NCI-H460 (cell line): ENCODE measurements around the gene NPHP4. TPM values are rescaled to one million over a fixed set of nuclear protein-coding genes. Genes with fewer than 3 reads are reported as not detected.
"Not testable (repeated sequence)": the region's sequence is repeated elsewhere in the genome, so short reads cannot be mapped to it uniquely, and the experiment has no call there.

Source experiments
- DNase-seq: peaks from one replicate; pipeline ENCODE4 v3.0.0-alpha.2; 2016; ENCODE audit warnings: low read depth; ENCODE audit errors: extremely low read depth
- total RNA-seq: library from RNA; depleted of rRNA; stranded (reverse); fragments of >200 nt; shearing (Covaris generic); gene quantifications from 2 replicates; pipeline ENCODE4 v1.2.3, GENCODE V29; 2014

The NPHP4 gene
- total RNA-seq, 1 experiment from 2014 or later = 8.6 TPM

GRCh38 chr1:5903680-5904079 lies 88.5 kb downstream of the NPHP4 start:
- DNase-seq = no peak

GRCh38 chr1:5903031-5903430 lies 89.2 kb downstream of the NPHP4 start:
- no peak for DNase-seq

- no peak for DNase-seq
These were observed 90.4 kb downstream of the NPHP4 start for GRCh38 chr1:5901841-5902240.

GRCh38 chr1:5901150-5901549 lies 91.1 kb downstream of the NPHP4 start:
- no peak for DNase-seq

GRCh38 chr1:5898266-5898665 lies 94.0 kb downstream of the NPHP4 start:
- DNase-seq = no peak

GRCh38 chr1:5896706-5897660 lies 95.2 kb downstream of the NPHP4 start:
- no peak for DNase-seq

- DNase-seq = no peak
These were observed 96.5 kb downstream of the NPHP4 start for GRCh38 chr1:5895446-5896406.

- not testable (repeated sequence) for DNase-seq
These were observed 98.4 kb downstream of the NPHP4 start for GRCh38 chr1:5893699-5894278.

GRCh38 chr1:5892329-5892728 lies 99.9 kb downstream of the NPHP4 start:
- DNase-seq = no peak

GRCh38 chr1:5891736-5892135 lies 100.5 kb downstream of the NPHP4 start:
- DNase-seq = no peak

- DNase-seq = no peak
These were observed 101.1 kb downstream of the NPHP4 start for GRCh38 chr1:5891137-5891536.

GRCh38 chr1:5890346-5891106 lies 101.7 kb downstream of the NPHP4 start:
- no peak for DNase-seq

- no peak for DNase-seq
These were observed 102.3 kb downstream of the NPHP4 start for GRCh38 chr1:5889901-5890300.

GRCh38 chr1:5889462-5889861 lies 102.8 kb downstream of the NPHP4 start:
- DNase-seq = no peak

GRCh38 chr1:5888606-5889211 lies 103.5 kb downstream of the NPHP4 start:
- DNase-seq = no peak

- DNase-seq = no peak
These were observed 104.3 kb downstream of the NPHP4 start for GRCh38 chr1:5887971-5888361.

- no peak for DNase-seq
These were observed 104.8 kb downstream of the NPHP4 start for GRCh38 chr1:5887349-5887970.

GRCh38 chr1:5886541-5887348 lies 105.5 kb downstream of the NPHP4 start:
- no peak for DNase-seq

- no peak for DNase-seq
These were observed 106.1 kb downstream of the NPHP4 start for GRCh38 chr1:5886140-5886483.
